Hematopoietic multipotent progenitor cell treated with erythropoietin and hydrocortisone succinate and interleukin-3 and kit ligand, for 17 days (in vitro differentiated cells): ENCODE results near the gene MAPKAPK2.

Source experiments
- DNase-seq: peaks from one replicate; pipeline ENCODE4 v3.0.0-alpha.2; 2015; ENCODE audit warnings: low spot score

Gene MAPKAPK2

DNA sequence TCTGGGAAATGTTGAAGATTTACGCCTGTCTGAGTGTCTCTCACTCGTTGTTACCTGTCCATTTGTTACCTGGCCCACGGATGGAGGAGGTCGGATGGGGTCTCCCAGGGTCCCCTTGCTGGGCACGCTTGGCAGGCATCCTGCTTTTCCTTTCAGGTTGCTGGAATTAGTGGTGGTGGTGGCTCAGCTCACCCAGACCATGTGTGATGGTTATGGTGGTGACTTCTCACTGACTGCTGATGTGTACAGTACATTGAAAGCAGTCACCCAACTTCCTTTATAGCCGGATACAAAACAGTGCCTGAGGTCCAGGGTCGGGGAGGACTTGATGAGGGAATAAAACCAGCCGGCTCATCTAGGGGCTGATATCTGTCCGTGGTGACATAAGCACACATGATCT lies 19.5 kb downstream of the MAPKAPK2 start:
- DNase-seq = no peak

DNA sequence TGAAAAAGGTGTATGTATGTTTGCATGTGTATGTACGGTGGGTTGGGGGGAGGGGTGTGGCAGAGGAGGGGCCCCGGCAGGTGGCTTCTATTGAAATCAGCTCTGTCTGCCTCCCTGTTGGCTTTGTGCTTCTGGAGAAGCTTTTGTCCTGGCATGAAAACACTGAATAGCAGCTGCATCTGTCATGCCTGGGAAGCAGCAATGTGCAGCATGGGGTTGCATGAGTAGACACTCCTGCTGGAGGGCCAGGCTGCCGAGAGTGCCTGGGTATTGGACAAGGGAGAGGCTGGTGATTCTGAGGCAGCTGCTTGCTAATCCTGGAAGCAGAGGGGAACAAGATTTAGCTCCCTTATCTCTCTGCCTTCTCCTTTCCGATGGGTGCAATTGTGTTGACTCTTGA lies 20.5 kb downstream of the MAPKAPK2 start:
- no peak for DNase-seq

DNA sequence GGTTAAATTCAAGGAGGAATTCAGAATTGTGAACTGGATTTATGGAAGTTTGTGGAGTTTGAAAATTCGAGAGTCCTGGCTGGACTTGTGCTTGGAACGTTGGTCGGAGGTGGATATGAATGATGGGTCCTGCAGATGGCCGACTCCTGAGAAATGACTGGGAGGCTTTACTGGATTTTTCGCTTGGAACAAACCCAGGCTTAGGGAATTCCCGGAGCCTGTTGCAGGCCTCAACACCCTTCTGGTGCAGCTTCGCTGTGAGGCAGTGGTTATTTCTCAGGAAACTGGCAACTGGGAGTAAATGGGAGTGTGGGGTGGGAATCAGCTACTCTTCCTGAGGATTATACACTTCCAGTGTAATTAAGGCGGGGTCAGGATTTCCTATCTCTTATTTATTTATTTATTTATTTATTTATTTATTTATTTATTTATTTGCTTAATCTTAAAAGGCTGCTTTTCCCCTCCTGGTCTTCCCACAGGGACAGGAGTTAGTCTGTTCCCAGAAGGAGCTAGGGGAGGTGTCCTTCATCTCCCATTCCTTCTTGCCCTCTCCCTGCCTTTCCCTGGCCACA lies 21.1 kb downstream of the MAPKAPK2 start:
- DNase-seq = no peak

DNA sequence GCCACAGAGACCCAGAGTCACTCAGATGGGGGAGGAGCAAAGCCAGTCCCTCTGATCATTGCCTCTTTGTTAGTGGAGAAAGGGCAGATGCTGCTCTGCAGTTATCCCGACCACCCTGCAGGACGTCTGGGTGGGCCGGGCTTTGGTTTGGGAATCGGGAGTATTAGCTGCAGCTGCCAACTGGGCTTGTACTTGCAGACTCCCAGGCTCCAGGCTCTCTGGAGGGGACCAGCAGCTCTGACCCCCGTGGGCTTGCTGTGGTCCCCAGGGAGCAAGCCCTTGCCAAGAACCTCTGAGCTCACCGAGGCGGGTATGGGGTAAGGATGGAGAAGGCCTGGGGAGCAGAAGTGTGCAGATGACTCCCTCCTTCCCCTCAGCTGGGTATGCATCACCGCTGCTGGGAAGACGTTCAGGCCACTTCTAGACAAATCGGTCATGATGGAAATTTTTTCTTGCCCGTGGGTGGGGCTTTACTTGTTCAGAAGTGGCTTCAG lies 21.6 kb downstream of the MAPKAPK2 start:
- DNase-seq = no peak

DNA sequence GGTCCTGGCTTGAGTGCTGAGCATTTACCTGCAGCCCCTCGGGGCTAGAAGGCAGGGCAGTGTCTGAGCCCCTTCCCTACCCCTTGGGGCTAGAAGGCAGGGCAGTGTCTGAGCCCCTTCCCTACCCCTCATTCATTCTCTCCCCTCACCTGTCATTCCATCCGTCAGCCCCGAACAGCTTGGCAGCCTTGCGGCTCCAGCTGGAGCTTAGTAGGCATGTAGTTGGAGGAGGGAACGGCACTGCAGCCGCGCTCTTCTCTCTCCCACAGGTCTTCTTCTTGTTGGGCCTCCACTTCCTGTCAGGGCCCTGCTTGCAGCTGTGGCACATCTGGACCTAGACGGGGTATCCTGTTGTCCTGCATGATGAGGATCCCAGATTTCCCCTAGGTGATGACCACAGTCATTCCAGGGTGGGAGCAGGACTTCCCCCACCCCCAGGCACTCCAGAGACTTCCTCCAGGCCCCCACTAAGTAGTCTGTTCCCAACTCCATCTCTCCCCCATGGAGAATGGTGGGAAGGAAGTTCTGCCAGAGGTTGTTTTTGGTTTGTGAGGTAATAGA lies 22.2 kb downstream of the MAPKAPK2 start:
- DNase-seq = no peak

DNA sequence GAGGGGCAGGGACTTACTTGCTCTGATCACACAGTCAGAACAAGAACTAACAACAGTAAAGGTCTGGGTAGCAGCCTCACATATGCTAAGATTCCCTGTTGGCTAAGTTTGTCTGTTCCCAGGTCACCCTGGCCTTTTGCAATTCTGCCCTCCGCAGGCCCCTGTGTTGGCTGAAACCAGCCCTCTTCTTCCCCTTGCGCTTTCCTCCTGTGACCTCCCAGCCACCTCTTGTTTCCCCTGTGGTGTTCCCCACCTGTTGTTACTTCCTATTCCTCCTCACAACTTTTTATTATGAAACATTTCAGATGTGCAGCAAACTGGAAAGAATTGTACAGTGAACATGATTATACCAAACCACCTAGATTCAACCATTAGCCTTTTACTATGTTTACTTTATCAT lies 23.4 kb downstream of the MAPKAPK2 start:
- DNase-seq = no peak

DNA sequence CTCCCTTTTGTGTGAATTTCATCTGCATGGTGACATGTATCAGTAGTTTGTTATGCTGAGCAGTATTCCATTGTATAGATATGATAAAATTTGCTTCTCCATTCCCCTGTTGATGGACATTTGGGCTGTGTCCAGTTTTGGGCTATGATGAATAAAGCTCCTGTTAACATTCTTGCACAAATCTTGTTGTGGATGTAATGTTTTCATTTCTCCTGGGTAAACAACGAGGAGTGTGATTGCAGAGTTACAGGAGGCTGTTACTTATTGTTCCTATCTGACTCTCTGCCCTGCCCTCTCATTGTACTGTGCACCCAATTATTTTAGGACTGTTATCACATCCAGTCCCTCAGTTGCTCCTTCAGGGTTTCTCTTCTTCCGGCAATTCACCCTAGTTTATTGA lies 24.2 kb downstream of the MAPKAPK2 start:
- DNase-seq = no peak

DNA sequence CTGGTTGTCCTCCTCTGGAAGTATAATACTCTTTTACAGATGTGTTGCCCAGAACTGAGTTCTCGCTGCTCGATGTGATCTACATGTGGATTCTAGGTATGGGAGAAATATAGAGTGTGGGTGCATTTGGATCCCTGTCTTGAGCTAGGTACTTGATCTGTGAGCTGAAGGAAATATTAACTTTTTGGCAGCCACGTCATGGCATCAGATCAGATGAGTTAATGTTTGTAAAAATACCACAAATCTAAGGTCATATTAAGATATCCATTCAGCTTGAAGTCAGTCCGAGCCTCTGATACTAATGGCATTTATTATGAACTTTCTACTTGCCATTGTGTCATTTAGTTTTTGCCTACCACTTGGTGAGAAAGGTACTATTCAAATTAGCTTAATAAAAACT lies 24.6 kb downstream of the MAPKAPK2 start:
- no peak for DNase-seq

DNA sequence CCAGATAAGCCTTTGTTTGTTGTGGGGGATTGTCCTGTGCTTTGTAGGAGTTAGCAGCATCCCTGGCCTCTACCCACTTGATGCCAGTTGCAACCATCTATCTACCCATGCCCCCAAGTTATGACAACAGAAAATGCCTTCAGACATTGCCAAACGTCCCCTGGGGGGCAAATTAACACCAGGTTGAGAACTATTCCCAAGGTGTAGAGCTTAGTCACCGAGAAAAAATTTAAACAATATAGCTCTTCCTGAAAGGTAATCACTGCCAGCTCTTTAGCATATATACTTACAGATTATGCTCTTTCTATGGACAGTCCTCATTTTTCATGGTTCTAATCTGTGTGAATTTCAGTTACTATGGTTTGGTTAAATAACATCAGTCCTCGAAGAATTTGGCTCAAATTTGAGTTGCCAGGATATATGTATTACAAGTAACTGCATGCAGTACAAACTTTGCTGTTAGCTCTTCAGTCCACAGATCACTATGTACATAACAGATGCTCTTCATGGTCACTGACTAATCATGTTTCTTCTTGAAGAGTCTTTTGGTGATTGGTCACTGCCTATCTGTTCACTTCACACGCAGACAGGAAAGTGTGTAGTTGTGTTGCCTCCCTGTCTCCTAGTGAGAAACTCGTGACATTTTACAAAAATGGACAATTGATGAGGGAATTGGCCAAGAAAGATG lies 25.2 kb downstream of the MAPKAPK2 start:
- no peak for DNase-seq

DNA sequence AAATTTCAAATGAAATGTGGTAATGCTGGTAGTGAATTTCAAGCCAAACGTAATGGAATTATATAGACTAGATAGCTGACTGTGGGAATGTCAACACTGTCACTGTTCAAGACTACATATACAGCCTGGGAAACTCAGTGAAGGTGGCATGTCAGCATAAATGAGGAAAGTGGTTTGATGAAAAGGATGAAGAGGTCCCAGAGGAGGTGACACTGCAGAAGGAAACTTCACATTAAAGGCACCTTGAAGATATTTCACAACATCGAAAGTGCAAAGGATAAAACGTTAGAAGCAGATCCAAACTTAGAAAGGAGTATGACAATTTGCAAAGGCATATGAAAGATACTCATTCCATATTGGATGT lies 25.7 kb downstream of the MAPKAPK2 start:
- DNase-seq = no peak

DNA sequence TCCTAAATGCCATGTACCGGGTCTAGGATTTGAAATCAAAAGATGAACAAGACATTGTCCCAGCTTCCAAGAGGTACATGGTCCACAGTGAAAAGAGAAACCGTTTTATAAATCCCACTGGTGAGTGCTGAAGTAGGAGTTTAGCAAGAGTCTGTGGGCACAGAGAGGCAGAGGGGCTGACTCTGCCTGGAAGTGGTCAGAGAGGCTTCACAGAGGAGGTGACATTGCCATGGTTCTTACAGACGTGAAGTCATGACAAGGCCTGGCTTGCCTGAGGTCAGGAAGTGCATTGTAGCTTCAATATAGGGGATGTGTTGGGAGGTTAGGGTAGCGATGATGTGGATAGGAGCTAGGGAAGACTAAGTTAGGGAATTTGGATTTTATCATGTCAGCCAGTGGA lies 28.4 kb downstream of the MAPKAPK2 start:
- DNase-seq = no peak

DNA sequence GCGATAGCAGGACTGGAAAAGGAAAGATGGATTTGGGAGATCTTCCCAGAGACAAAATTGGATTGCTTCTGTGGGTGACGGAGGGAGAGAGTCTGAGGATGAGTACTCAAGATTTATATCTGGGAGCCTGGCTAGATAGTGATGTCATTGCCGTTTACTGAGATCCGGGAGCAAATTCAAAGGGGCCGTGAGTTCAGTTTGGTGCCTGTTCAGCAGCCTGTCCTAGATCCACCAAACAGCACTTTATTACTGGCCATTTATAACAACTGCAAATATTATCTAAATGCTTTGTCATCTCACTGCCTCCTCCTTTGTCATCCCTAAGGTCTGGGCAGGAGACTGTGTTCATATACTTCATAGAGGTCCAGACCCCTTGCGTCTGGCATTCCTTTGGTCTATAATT lies 29.2 kb downstream of the MAPKAPK2 start:
- DNase-seq = no peak

DNA sequence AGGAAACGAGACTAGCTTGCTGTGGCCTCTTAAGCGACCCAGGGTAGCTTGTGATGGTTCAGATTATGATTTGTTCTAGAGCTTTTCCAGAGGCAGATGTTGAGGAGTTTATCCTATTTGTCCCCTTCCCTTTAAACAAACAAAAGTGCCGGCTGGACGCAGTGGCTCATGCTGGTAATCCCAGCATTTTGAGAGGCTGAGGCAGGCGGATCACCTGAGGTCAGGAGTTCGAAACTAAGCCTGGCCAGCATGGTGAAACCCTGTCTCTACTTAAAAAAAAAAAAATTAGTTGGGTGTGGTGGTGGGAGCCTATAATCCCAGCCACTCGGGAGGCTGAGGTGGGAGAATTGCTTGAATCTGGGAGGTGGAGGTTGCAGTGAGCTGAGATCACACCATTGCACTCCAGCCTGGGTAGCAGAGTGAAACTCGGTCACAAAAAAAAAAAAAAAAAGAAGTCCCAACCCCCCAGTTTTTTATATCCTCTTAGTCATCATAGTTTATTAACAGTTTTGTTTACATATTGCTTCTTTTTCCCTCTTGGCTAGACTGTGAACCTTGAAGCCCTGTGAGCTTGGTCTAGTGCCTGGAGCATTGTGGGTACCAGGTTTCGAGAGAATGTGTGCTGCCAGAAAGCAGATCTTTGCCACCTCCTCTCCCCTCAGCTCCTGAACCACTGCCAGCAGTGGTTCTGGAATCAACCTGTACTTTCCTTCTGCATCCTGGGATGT lies 29.8 kb downstream of the MAPKAPK2 start:
- no peak for DNase-seq

DNA sequence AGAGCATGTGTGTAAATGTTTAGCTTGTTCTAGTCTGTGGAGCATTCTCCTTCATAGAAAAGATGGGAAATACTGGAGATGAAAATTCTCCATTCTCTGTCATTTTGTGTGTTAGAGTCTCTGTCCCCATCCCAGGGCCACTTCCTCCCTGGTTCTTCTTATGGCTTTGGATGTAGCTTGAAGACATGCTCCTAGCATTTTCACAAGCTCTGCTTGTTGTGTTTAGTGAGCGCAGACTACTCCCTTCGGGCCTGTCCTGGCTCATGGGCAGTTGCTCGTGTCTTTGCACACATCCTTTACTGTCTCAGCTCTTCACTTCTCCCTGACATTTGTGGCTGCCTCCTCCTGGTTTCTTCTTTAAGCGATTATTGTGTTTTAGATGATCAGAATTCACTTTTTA lies 30.4 kb downstream of the MAPKAPK2 start:
- no peak for DNase-seq

DNA sequence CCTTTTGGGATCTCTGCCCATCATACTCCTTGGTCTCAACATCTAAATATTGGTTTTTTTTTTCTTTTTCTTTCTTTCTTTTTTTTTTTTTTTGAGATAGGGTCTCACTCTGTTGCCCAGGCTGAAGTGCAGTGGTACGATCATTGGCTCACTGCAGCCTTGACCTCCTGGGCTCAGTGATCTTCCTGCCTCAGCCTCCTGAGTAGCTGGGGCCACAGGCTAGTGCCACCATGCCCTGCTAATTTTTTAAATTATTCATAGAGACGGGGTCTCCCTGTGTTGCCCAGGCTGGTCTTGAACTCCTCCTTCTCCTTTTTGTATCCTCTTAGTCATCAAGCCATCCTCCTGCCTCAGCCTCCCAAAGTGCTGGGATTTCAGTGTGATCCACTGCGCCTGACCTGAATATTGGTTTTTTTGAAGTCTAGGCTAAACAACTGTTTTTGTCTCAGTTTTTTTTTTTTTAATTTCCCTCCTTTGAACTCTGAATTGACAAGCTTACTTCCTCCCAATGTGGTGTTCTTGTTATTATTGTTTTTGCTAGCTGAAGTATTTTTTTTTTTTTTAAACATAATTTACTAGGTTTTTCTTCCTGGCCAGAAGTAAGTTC lies 30.9 kb downstream of the MAPKAPK2 start:
- no peak for DNase-seq

DNA sequence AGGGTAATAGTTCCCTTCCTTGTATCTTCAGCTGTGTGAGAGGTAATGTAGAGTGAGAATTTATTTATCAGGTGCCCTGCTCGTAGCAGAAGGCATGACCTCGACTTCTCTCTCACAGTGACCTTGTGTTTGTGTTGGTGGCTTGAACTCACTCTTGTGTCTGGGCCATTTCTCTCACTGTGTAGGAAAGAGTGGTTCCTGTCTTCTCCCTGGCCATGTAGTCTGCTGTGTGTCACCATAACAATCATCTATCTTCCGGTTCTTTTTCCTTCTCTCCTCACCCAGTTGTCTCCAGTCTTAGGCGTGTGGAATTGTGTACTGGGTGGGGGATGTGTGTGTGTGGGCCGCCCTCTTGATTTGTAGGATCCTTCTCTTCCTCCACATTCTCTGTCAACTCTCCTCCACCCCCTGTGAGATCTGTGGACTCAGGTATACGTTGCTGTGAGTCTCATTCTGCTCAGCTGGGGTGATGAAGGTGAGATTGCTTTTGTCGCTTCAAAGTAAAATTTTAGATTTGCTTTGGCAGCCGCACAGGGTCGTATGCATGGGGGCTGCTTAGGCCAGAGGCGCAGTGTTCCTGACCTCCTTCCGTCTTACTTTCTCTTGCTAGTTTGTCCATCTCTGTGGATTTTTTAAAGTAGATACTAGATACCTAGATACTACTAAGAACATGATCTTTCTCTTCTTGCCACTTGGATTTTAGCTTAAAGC lies 31.6 kb downstream of the MAPKAPK2 start:
- no peak for DNase-seq

DNA sequence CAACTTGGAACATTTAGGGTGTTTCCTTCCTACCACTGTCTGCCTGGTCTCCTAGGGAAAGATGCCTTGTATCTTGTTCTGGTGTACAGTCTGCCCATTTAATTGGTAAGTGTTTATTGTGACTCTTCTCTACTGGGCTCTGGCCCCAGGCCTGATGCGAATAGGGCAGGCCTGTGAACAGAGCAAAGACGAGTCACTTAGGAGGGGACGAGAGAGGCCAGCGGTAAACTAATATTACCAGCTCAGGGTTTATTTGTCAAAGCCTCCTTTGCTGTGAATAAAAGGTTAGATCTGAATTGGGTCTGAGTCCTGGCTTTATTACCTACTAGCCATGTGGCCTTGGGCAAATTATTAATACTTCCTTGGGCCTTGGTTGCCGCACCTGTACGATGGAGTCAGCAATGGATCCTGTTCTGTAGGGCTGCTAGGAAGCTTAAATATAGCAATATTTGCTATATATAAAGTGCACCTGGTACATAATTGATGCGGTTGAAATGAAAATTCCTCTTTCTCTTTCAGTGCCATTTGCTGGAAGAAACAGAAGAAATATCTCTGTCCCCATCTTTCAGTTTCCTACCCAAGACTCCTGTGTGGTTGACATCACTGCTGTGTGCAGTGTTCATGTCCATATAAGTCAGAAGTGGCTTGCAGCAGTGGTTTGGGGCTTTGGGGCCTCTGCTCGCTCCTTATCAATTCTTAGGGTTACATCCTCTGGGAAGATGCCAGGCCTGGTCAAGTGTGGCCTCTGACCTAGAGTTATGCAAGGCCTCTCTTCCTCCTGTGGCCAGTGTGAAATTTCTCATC lies 32.4 kb downstream of the MAPKAPK2 start:
- no peak for DNase-seq

DNA sequence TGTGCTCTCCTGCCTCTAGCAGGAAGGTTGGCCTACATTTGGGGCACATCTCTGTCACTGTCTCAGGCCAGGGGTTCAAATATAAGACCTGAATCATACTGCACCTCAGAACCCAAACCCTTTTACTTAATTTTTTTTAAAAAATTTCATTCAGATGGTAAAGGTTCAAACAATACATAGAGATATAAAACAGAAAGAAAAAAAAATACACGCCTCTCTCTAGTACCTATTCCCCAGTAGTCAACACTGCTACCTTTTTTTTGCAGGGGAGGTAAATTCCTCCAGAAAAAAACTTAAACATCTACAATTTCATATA lies 32.9 kb downstream of the MAPKAPK2 start:
- DNase-seq = no peak

DNA sequence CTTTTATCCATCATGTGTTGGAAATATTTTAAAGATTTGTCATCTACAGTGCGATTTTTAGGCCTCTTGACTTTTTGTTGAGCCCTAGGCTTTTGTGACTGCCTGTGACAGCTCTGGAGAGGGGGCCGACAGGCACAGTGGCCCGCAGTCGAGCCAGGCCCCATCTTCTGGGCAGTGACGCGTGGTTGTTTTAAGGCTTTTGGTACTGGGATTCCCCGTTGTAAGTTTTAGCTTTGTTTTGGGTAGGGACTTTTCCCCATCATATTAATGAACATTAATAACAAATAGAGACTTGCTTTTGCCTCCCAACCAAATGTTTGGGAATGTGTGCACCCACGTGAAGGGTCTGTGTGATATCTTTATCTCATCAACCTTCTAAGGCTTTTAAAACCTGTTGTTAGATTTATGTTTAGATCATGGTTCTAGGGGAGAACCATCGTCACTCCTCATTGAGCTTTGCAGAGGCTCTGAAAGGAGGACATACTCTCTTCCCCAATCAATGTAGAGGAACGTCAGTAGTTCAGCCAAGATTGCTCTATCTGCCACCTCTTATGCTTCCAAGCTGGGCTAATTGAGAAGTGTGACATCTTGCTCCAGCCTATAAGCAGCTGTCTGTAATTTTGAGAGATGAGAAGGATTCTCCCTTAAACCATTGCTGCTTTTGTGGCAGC lies 34.6 kb downstream of the MAPKAPK2 start:
- no peak for DNase-seq

DNA sequence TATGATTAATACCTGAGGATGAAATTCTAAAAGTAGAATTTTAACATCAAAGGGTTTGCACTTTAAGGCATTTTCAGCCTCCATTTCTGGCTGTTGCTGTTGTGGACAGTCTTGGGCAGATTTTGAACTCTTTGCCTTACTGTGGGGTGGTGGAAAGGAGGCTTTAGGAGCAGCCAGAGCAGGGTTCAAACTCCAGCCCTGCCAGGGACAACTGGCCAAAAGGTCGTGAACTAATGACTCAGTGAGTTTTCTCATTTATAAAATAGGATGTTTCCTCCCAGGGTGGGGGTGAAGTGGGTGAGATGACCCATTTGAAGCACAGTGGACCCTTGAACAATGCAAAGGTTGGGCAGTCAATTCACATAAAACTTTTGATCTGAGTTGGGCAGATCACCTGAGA lies 36.7 kb downstream of the MAPKAPK2 start:
- no peak for DNase-seq
